Ramos (cell line): ENCODE data around the gene SLC39A5.
"Not testable (repeated sequence)": the region's sequence is repeated elsewhere in the genome, so short reads cannot be mapped to it uniquely, and the experiment has no call there.

ENCODE experiments used
- in situ Hi-C: fragments of 300-500 bp; cut with MboI; formaldehyde crosslinking; loops from one replicate; pipeline ENCODE4 v1.14.3; 2022; ENCODE audit warnings: low sequenced_read_pairs; ENCODE audit not compliant: unreplicated experiment

The SLC39A5 gene

DNA sequence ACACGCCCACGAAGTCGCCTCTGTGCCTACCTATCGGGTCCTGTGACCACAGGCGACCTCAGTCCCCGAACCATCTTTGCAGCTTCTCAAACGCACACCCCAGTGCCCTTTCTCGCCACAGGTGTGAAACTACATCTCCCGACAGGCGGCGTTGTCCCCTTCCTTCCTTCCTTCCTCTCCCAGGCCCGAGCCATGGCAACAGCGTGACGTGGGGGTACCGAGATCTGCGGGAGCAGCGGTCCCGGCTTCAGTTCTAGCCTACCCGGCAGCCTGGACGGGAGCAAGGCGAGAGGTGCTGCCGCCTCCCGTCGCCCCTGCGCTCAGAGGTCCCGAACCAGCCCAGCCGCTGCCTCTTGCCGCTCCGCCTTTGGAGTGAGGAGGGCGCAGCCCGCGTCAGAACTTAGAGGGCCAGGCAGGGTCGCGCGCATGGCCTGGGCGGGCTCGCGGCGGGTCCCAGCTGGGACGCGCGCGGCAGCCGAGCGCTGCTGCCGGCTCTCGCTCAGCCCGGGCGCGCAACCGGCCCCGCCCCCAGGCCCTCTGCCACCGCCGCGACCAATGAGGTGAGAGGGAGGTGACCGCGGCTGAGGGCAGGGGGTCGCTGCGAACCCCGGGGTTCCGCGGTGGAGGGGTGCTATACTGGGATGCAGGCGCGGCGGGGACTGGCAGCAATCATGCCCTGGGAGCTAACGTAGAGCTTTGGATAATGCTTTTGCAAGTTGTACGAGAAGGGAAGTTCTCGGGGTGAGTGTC is 37.0 kb downstream of the SLC39A5 start, which contains the start of gene COQ10A:
Gene COQ10A, plus strand, starts transcription at position 250 of the 750 bp plus-strand sequence. Its CDS starts 177 bp downstream, at position 427.
- in situ Hi-C loops = no loop called here

GRCh38 chr12:56267443-56268071 is 37.7 kb downstream of the SLC39A5 start:
- in situ Hi-C loops = no loop called here

- in situ Hi-C loops = no loop called here
These were observed 41.2 kb downstream of the SLC39A5 start for GRCh38 chr12:56271031-56271430.

- in situ Hi-C loops = not testable (repeated sequence)
These were observed 42.6 kb downstream of the SLC39A5 start for GRCh38 chr12:56272468-56272867.

DNA sequence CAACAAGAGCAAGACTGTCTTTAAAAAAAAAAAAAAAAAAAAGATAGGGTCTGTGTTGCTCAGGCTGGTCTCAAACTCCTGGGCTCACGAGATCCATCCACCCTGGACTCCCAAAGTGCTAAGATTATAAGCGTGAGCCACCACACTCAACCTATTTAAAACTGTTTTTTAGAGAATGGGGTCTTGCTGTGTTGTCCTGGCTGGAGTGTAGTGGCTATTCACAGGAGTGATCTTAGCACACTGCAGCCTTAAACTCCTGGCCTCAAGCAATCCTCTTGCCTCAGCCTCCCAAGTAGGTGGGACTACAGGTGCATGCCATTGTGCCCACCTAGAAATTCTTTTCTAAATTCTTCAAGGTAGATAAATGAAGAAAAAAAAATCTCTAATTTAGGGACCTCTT is 44.4 kb downstream of the SLC39A5 start:
- in situ Hi-C loops = no loop called here

GRCh38 chr12:56278905-56279304 is 49.1 kb downstream of the SLC39A5 start:
- in situ Hi-C loops = no loop called here

DNA sequence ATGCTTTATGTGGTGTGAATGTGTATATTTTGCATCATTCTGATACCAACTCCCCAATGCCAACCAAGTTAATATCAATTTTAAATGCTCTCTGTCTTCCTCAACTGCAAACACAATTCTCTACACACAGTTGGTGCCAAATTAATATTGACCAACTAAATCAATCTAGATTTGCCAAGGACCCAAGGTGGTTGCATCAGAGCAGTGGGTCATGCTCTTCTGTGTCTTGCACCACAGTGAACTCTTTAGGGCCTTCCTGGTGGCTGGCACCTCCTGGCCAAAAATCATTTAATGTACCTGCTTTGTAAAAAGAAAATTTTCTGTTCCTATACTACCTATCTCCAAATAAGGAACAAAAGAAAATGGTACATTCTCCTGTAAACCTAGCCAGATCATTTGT is 51.0 kb downstream of the SLC39A5 start:
- in situ Hi-C loops = no loop called here

- in situ Hi-C loops = no loop called here
These were observed 52.2 kb downstream of the SLC39A5 start for GRCh38 chr12:56282030-56282429.

DNA sequence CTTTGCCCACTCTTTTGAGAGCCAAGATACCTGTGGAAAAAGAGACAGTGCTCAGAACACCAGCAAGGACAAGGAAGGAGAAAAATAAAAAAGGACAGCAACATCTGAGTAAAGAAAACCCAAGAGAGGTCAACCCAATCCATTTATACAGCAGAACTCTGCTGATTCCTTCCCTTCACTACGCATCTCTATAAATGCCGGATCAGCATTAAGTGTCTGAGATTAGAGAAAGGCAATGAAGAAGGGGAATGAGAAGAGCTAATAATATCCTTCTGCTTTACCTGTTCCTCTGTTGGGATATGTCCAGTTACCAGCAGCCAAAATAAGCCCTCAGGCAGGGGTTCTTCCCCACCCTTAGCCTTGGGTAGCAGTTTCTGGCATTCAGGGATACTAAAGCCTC is 52.7 kb downstream of the SLC39A5 start:
- in situ Hi-C loops = no loop called here

DNA sequence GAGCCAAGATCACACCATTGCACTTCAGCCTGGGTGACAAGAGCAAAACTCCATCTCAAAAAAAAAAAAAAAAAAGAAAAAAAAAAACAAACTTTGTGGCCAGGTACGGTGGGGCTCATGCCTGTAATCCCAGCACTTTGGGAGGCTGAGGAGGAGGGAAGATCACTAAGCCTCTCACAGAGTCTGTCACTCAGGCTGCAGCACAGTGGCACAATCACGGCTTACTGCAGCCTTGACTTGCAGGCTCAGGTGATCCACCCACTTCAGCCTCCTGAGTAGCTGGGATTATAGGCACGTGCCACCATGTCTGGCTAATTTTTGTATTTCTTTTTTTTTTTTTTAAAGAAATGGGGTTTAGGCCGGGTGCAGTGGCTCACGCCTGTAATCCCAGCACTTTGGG is 54.4 kb downstream of the SLC39A5 start:
- in situ Hi-C loops = not testable (repeated sequence)

- in situ Hi-C loops = no loop called here
These were observed 56.4 kb downstream of the SLC39A5 start for GRCh38 chr12:56286044-56286830.
